Hematopoietic multipotent progenitor cell treated with erythropoietin and hydrocortisone succinate and interleukin-3 and kit ligand, for 4 days (in vitro differentiated cells): ENCODE results near the gene MYBPC3.

Experiments
- DNase-seq: peaks from one replicate; pipeline ENCODE4 v3.0.0-alpha.2; 2015

Gene MYBPC3

DNA sequence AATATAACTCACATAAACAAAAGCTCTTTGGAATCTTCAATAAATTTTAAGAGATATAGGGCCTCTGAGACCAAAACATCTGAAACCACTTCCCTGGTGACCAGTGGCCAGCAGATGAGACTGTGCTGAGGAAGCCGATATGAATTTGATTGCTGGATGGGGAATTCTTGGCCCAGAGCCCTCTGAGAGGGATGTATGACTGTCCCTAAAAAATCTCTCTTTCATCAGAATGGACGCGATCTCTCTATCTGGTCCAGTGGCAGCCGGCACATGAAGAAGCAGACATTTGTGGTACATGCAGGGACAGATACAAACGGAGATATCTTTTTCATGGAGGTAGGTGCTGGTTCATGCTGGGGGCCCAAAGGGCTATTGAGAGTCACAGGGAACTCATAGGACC is 37.5 kb downstream of the MYBPC3 start:
- no peak for DNase-seq

DNA sequence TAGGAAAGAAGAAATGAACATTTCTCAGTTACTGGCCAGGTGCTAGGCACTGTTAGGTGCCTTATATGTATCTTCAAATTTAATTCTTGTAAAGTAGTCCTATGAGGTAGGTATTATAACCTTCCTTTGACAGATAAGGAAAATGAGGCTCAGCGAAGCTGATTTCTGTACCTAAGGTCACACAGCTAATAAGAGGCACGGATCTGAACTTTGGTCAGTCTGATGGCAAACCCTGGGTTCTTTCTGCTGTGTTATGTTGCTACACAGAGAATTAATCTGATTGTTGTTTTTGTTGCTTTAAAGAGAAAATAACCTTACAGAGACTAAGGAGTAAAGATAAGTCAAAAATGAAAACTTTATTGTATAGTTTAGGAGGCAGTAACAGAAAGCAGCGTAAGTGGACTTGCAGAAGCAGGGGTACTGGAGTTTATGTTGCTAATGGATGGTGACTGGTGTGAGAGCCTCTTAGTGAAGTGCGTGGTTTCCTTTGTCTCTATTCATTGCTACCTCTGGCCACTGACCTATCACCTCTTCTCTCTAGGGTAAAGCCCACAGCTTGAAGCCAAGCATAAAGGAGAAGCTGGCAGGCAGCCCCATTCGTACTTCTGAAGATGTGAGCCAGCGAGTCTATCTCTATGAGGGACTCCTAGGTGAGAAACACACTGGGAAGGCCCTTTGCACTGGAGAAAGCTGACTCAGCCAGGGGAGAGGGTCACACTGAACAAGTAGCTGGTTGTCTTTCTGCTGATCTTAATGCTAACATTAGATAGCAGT is 44.3 kb downstream of the MYBPC3 start:
- no peak for DNase-seq

DNA sequence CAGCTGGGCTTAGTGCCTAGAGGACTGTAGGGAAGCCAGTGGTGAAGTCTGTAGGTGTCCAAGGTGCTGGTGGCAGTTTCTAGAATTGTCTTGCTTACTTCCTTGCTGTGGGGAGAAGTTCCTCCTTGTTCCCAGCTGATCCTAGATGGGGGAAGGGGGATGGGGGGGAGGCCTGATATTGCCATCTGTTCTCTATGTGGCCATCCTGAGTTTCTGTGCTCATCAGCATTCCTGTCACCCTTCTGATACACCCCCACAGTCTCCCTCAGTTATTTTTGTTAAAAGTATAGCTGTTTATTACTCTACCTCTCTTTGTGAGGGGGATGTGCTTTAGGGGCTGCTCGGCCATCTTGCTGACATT is 46.0 kb downstream of the MYBPC3 start:
- no peak for DNase-seq

DNA sequence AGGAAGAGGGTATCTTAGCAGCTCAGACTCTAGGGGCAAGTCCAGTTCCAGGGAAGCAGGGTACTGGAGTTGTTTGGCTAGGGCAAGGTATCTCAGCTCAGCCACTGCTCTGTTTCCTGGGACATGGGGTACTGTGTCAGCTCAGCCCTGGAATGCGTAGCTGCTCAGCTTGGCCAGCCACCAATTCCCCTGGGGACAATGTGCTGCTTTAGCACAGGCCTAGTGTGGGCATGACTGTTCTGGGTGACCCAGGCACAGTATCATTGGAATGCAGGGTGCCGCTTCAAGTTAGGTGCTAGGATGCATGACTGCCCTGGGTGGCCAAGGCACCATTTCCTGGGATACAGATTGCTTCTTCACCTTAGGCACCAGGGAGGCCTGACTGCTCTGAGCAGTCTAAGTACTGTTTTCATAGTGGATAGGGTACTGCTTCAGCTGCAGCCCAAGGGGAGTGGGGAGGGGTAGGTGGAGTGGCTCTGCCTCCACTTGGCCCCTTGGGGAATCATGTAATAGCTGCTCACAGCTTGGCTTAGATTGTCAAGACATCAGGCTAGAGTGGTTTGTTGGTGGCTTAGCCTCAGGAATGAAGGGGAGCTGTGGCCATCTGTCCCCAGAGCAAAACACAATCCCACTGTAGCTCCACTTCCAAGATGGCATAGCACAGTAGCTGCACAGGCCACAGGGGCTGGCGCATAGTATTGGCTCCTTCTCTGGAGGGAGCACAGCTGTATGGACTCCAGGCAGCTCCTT is 46.6 kb downstream of the MYBPC3 start:
- no peak for DNase-seq

DNA sequence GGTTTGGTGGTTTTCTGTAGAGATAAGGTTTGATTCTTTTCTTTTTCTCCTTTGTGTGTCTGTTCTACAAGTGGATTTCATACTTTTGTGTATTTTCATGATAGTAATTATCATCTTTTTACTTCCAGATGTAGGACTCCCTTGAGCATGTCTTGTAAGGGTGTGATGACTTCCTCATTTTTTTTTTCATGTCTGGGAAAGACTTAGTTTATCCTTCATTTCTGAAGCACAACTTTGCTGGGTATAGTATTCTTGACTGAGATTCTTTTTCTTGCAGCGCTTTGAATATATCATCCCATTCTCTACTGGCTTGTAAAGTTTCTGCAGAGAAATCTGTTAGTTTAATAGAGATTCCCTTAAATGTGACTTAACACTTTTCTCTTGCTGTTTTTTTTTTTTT is 49.6 kb downstream of the MYBPC3 start:
- DNase-seq, result no peak

DNA sequence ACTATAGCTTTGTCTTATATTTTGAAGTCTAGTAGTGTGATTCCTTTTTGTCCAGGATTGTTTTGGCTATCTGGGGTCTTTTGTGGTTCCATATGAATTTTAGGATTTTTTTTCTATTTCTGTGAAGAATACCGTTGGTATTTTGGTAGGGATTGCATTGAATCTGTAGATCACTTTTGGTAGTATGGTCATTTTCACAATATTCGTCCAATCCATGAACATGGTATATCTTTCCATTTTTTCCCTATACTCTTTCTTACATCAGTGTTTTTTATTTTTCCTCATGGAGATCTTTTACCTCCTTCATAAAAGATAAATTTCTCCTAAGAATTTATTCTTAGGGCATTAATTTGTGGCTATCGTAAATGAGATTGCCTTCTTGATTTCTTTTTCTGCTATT is 53.4 kb downstream of the MYBPC3 start:
- DNase-seq, result no peak

DNA sequence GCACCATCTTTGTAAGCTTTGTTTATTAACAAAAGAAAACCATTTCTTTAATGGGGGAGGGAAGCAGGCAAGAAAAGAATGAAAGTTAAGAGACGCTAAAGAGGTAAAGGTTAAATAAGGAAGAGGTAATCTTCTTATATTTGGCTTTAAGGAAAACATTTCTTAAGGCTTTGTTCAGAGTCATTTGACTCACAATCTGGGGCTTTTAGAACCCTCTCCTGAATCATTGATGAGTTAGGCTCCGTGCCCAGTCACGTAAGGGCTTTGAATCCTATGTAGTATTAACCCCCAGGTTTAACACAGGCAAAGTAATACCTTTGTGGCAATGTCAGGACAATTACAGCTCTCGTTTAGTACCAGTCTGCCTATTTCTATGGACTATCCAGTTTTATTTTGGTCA is 56.5 kb downstream of the MYBPC3 start:
- no peak for DNase-seq

DNA sequence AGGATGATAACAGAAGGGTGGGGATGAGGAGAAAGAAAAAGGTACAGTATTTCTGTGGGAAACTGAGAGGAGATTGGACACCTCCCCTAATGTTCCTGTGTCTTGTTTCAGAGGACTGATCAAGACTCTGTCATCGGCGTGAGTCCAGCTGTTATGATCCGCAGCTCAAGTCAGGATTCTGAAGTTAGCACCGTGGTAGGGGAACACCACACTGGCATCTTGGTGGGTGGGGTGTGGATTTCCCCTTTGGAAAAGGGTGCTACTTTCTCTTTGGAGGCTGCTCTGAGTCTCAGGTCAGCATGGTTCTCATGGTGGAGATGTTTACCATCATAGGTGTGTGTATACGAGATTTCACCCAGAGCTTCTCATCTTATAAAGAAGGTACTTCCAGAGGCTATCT is 57.1 kb downstream of the MYBPC3 start:
- no peak for DNase-seq

DNA sequence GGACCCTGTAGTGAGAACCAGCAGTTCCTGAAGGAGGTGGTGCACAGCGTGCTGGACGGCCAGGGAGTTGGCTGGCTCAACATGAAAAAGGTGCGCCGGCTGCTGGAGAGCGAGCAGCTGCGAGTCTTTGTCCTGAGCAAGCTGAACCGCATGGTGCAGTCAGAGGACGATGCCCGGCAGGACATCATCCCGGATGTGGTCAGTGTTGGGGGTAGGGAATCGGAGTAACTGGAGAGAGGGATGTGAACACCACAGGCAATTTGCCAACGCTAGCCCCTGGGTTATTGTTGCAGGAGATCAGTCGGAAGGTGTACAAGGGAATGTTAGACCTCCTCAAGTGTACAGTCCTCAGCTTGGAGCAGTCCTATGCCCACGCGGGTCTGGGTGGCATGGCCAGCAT is 62.6 kb downstream of the MYBPC3 start:
- DNase-seq, result no peak

DNA sequence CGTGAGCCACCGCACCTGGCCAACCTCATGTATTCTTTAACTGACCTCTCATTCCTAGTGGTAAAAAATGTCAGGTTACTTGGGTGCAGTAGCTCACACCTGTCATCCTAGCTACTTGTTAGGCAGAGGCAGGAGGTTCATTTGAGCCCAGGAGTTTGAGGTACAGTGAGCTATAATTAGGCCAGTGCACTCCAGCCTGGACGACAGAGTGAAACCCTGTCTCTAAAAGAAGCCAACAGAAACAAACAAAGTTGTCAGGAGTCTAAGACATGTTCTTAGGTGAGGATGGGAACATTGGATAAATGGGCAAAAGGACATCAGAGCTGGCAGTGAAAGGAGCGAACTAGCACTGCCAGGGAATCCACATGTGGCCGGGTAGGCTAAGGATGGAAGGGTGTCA is 64.4 kb downstream of the MYBPC3 start:
- DNase-seq, result no peak

DNA sequence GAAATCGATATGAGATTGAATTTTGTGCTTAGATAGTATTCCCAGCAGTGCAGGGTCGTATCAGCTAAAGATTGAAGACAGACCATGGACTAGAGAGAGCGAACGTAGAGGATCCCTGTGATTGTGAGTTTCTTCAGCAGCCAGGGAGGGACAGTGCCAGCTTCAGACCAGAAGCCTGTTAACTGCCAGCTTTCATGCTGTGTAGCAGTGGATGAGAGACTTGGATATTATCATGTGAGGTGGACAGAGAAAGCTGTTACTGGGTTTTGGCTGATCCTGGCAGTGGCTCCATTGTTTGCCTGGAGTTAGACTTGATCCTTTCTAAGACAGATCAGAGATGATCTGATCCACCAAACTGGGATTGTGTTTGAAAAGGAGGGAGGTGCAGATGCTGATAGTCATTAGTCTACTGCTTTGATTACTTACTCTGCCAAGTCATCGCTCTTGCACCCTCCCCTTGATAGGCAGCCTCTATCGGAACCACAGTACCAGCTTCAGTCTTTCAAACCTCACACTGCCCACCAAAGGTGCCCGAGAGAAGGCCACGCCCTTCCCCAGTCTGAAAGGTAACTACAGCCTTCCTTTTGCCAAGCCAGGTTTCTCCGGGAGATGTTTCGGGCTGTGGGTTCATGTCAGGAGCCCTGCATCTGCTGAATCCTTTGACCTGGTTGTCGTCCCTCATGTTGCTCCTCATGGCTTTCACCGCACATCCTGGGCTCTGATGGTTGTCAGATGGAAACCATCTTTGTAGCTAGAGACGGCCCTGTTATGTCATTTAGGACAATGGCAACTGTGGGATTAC is 66.3 kb downstream of the MYBPC3 start:
- DNase-seq, result no peak

DNA sequence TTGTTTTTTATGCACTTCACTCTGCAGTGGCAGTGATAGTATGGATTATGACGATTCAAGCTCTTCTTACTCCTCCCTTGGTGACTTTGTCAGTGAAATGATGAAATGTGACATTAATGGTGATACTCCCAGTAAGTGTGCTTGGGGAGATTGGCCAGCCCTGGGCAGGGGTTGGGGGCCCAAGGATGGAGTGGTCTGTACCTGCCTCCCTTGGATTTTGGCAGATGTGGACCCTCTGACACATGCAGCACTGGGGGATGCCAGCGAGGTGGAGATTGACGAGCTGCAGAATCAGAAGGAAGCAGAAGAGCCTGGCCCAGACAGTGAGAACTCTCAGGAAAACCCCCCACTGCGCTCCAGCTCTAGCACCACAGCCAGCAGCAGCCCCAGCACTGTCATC is 68.4 kb downstream of the MYBPC3 start:
- DNase-seq, result no peak

DNA sequence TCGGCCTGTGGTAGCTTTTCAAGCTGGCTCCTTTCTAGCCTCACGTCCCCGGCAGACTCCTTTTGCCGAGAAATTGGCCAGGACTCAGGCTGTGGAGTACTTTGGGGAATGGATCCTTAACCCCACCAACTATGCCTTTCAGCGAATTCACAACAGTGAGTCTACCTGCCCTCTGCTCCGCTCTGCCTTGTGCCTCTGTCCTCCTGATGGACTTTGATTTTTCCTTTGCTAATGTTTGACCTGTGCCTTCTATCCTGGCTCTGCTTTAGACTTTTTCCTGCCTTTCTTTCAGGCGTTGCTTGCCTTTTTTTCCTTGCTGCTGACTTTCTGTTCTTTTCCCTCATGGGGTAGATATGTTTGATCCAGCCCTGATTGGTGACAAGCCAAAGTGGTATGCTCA is 70.0 kb downstream of the MYBPC3 start:
- no peak for DNase-seq
